Amniotic stem cell (primary cell): Measurements from ENCODE around the gene ATG13.
"Not testable (repeated sequence)": the region's sequence is repeated elsewhere in the genome, so short reads cannot be mapped to it uniquely, and the experiment has no call there.

Experiments
- DNase-seq: peaks from one replicate; lab custom pipeline; 2025; lab: John Stamatoyannopoulos, UW

ATG13 gene

DNA sequence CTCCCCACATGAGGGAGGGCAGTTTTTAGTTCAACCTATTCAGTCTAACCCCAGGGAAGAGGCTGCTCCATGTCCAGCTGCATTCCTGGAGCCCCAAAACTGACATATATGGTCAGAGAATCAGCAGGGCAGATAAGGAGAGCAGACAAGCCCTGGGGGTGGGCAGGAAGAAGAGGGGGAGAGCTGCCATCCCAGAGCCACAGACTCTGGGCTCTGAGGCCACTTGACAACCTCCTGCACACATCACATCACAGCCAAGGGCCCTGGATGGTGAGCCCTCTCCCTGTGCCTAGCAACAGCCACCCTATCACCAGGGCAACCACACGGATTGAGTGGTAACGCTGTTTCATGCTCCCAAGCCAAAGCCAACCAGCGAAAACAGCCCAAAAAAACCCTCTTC is 80.0 kb downstream of the ATG13 start:
- no peak for DNase-seq

GRCh38 chr11:46697723-46698122 is 80.4 kb downstream of the ATG13 start:
- DNase-seq: no peak

- no peak for DNase-seq
Measured at GRCh38 chr11:46698597-46698996, 81.2 kb downstream of the ATG13 start.

GRCh38 chr11:46700241-46701077 is 83.1 kb downstream of the ATG13 start, which contains the start of the genes ARHGAP1 and ZNF408:
ARHGAP1 (minus strand) TSS chr11:46700619; CDS start chr11:46696107, 4,512 bp downstream.
ZNF408 (plus strand) TSS chr11:46701031; CDS start chr11:46701048, 17 bp downstream.
- DNase-seq: peak; percentile 98

GRCh38 chr11:46701078-46701654 is 83.8 kb downstream of the ATG13 start:
- DNase-seq: no peak

- DNase-seq: no peak
Measured at GRCh38 chr11:46705070-46705688, 87.8 kb downstream of the ATG13 start.

- DNase-seq: no peak
Measured at GRCh38 chr11:46706886-46707285, 89.5 kb downstream of the ATG13 start.

- not testable (repeated sequence) for DNase-seq
Measured at GRCh38 chr11:46709351-46709750, 92.0 kb downstream of the ATG13 start.

DNA sequence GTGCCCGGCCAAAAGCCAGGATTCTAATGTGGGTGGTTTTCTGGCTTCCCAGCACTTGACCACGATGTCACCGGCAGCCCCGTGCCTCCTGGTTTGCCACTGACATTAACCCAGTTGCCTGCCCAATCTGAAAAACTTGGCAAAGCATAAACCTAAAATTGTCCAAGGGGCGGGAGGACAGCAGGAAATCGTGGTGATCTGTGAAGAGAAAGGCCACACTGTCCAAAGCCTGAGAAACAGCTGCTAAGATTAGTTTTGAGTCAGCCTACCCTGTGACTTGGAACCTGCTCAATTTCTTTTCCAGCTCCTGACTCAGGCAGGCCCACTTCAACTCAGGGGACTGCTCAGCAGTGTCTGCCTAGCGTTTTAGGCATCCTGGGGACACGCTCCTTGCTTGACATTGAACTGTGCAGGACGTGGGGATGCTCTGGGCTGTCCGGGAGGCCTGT is 93.5 kb downstream of the ATG13 start:
- peak; percentile 70 for DNase-seq

- DNase-seq: no peak
Measured at GRCh38 chr11:46711303-46711702, 94.0 kb downstream of the ATG13 start.

DNA sequence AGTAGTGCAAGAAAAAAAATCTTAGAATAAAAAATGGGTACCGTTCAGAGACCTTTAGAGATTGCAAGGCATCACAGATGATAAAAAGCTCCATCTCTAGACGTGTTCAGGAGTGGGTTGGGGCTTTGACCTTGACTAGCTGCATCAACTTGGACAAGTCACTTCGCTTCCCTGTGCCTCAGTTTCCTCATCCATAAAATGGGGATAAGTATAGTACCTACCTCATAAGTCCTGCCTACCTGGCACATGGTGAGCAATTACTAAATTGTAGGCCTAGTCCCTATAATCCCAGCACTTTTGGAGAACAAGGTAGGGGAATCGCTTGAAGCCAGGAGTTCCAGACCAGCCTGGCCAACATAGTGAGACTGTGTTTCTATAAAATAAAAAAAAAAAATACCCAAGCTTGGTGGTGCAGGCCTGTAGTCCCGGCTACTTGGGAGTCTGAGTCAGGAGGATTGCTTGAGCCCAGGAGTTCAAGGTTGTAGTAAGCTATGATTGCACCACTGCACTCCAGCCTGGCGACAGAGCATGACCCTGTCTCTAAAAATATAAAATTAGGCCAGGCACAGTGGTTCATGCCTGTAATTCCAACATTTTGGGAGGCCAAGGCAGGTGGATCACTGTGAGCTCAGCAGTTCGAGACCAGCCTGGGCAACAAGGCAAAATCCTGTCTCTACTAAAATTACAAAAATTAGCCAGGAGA is 95.7 kb downstream of the ATG13 start:
- no peak for DNase-seq

GRCh38 chr11:46717825-46718154 is 100.4 kb downstream of the ATG13 start:
- DNase-seq: not testable (repeated sequence)

- DNase-seq: no peak
Measured at GRCh38 chr11:46718155-46719019, 101.0 kb downstream of the ATG13 start.

DNA sequence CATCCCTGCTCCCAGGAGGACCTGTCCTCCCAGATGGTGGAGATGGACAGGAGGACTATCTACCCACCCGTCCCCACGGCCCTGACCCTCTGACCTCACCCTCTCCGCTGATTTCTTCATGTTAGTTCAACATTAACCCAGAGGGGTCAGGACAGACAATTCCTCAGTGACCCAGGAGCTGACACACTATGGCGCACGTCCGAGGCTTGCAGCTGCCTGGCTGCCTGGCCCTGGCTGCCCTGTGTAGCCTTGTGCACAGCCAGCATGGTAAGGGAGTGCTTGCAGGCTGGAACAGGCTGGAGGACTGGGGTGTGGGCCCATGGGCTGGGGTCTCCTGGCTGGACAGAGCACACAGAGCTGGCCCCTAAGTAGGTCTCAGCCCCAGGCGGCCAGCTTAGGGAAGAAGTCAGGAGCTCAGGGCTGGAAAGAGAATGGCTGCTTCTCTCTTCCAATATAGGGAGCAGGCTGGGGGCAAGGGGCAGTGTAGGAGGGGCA is 101.7 kb downstream of the ATG13 start, which contains the start of gene F2:
Gene F2 (plus strand): TSS at position 166 of the 495 bp plus-strand sequence. CDS start 23 bp downstream, at position 189.
- no peak for DNase-seq

- no peak for DNase-seq
Measured at GRCh38 chr11:46719543-46720218, 102.3 kb downstream of the ATG13 start.

GRCh38 chr11:46721286-46721685 is 103.9 kb downstream of the ATG13 start:
- no peak for DNase-seq

DNA sequence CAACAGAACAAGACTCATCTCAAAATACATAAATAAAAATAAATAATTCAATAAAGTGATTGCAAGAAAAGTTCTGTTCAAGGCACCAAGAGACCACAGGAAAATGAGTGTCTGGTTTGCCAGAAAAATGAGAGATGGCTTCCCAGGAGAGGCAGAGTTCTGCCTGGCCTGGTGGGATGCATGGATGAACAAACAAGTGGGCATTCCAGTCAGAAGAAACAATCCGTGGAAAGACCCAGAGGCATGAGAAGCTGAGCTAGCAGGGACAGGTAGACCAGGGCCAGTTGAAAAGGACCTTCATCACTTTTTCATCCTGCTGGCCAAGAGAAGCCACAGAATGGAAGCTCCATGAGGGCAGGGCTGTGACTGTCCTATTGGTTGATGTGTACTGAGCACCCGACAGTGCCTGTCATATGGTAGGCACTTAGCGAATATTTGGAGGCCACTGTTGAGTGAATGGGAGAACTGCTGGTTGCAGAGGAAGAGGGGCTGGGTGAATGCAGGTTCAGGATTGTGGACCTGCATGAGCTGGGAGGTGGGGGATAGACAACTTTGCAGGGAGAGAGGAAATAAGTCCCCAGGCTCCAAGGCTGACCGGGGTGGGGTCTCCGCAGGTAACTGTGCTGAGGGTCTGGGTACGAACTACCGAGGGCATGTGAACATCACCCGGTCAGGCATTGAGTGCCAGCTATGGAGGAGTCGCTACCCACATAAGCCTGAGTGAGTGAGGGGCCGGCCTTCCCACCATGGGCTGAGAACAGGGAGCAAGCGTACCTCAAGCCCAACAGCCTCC is 105.4 kb downstream of the ATG13 start:
- DNase-seq: no peak

DNA sequence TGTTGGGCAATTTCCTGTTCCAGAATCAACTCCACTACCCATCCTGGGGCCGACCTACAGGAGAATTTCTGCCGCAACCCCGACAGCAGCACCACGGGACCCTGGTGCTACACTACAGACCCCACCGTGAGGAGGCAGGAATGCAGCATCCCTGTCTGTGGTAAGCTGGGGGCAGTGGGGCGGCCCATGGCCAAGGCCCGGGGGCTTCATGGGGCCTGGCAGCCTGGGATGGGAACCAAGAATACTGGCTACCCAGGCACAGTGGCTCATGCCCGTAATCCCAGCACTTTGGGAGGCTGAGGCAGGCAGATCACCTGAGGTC is 106.0 kb downstream of the ATG13 start:
- no peak for DNase-seq

DNA sequence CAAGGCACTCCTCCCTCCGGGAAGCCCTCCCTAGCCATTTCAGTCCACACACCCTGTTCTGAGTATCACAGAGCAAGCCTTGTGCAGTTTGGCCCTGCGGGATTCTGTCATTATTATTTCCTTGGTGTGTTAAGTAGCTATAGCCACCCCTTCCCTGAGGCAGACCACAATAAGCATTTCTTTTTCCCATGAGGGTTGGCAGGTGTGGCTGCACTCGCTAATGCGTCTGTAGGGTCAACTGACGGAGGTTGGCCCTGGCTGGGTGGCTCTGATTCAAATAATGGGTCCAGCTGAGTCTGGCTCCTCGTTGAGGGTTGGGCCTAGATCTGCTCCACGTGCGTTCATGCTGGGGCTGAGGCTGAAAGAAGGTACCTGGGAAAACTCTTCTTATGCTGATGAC is 106.7 kb downstream of the ATG13 start:
- no peak for DNase-seq
